Heart right ventricle (tissue), 16 donors: ENCODE measurements around the gene APMAP. TPM values are rescaled to one million over a fixed set of nuclear protein-coding genes. Genes with fewer than 3 reads are reported as not detected.

Experiments used
- ATAC-seq, 8 donors: fragments of 200-7000 bp; cut with Tn5 transposase; one replicate each; pipeline ENCODE4 v1.9.1; 2020; ENCODE audit warnings: mild to moderate bottlenecking in 8 of 8, moderate library complexity in 8 of 8, moderate number of reproducible peaks in 1 of 8
- DNase-seq, 2 donors: peaks; one replicate each; pipeline ENCODE4 v3.0.0-alpha.2; 2020
- H3K27ac ChIP-seq, 10 donors: fragments of 200-600 bp; sonication (generic) in 2 of 10; one replicate each; pipeline versions ENCODE4 v1.5.0 to v1.8.0; 2020 to 2022; ENCODE audit warnings: mild to moderate bottlenecking in 3 of 10
- H3K27me3 ChIP-seq, 7 donors: fragments of 200-600 bp; one replicate each; pipeline ENCODE4 v1.8.0; 2021 to 2022; ENCODE audit warnings: mild to moderate bottlenecking in 2 of 7
- H3K36me3 ChIP-seq, 9 donors: fragments of 200-600 bp; sonication (generic) in 1 of 9; one replicate each; pipeline versions ENCODE4 v1.5.0 to v1.8.0; 2020 to 2022; ENCODE audit warnings: mild to moderate bottlenecking in 2 of 9
- H3K4me1 ChIP-seq, 9 donors: fragments of 200-600 bp; sonication (generic) in 1 of 9; one replicate each; pipeline versions ENCODE4 v1.5.0 to v1.8.0; 2020 to 2022; ENCODE audit warnings: mild to moderate bottlenecking in 4 of 9
- H3K4me3 ChIP-seq, 10 donors: fragments of 200-600 bp; sonication (generic) in 2 of 10; one replicate each; pipeline versions ENCODE4 v1.5.0 to v1.8.0; 2020 to 2022; ENCODE audit warnings: mild to moderate bottlenecking in 7 of 10, moderate library complexity in 2 of 10
- H3K9me3 ChIP-seq, 11 donors: fragments of 200-600 bp in 10 of 11; sonication (generic) in 2 of 11; one replicate each; pipeline versions ENCODE4 v1.5.0 to v1.8.0; 2013 to 2022; ENCODE audit warnings: mild to moderate bottlenecking in 2 of 11, control low read depth in 1 of 11, moderate library complexity in 1 of 11
- WGBS, 2 donors: extraction: QIAGEN DNeasy Blood & Tissue Kit; methylation state at CpG; one replicate each; pipeline ENCODE4 v1.1.7; 2013; ENCODE audit warnings: inconsistent platforms in 1 of 2; 5-methylcytosine and 5-hydroxymethylcytosine counted together
- intact Hi-C, 10 donors: fragments of 100-400 bp; cut with DNase I; formaldehyde crosslinking; loops; one replicate each; pipeline versions ENCODE4 v1.11.1 to v1.14.2; 2022
- polyA plus RNA-seq, 2 donors: library from polyadenylated mRNA; stranded (reverse); fragments of 200-250 nt; gene quantifications; one replicate each; pipeline ENCODE4 v1.2.3, GENCODE V29; 2013
- total RNA-seq, 10 donors: library from RNA; stranded (reverse); fragmentation: NEBNext Ultra II Directional in 3 of 10; extraction: Animal tissue kit (Norgen Biotek cat#: 25700) in 3 of 10; gene quantifications; one replicate each; pipeline versions ENCODE4 v1.2.1 to v1.2.4, GENCODE V29; 2021 to 2023
- TF ChIP-seq, protein P1 (sequence below), 9 donors: fragments of 200-600 bp; sonication (generic) in 2 of 9; IDR thresholded peaks; one replicate each; pipeline versions ENCODE4 v1.5.0 to v1.8.0; 2021 to 2022; ENCODE audit warnings: antibody characterized with exemption in 9 of 9, mild to moderate bottlenecking in 5 of 9, moderate library complexity in 1 of 9
- donor health status: Arrhythmogenic right ventricular cardiomyopathy.
- donor health status: ischemic (EF 13 %, LVEDD 7.1; RV severe dilation, severe dysfunction).
- donor health status: healthy with polysubstance abuse.
- donor health status: DM: no; HTN: yes; CAD: no.
- donor health status: DM: no; HTN: no; CAD: no.
- donor health status: ischemic (EF 25% LVEDD 6.9; RV normal size, moderate dysfunction).
- donor health status: ischemic (EF 25% LVEDD 5.7; RV mildly dilated, moderate dysfunction).
- donor health status: healthy.
- donor health status: DM: yes; HTN: yes; CAD: no.
- donor health status: Ischemic cardiomyopathy.
- donor health status: ischemic (EF 35%, LVEDD 5.7; RV mildly dilated, moderate dysfunction).
- donor health status: nonischemic (EF 11% LVEDD 7.7; RV severe dilation, severe dysfunction).
- donor health status: DM: yes; HTN: yes; CAD: no.
- donor health status: PGD.
- donor health status: ischemic (EF 29% LVEDD 5.4; RV normal size, mild dysfunction).
- donor health status: nonischemic (EF 23%, LVEDD 6.1; RV moderate dilation, normal function).

APMAP gene
- total and polyA plus RNA-seq, 12 donors: 15.3 to 48.5 (median 33.1) TPM

DNA sequence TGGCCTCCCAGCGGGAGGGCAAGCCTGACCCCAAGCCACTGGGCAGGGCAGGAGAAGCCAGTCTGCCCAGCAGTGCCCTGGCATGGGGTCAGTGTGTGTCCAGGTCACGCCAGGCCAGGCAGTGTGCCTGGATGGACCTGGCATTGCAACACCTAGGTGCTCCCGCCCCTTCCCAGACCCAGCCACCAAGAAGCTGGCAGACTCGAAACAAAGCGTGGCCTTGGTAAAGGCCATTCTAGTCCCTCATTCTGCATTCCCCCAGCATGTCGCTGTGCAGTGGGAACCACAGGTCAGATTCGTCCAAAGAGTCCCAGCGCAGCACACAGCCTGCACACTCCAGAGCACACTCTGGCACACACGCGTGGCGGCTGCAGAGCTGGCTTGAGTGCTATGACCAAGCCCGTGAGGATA lies 19.3 kb upstream of the APMAP start:
- Histone ChIP-seq H3K27me3 (no peaks in the 10 kb centered on the region), H3K4me1 (peaks cover 0 to 42% (median 10%) of the 10 kb centered on the region in 9 donors), H3K27ac (peak overlapping the region in 3 of 10 donors; percentile 8 to 43 (median 20)), H3K36me3 (peaks cover 0 to 100% (median 68%) of the 10 kb centered on the region in 9 donors), H3K9me3 (no peaks in the 10 kb centered on the region), H3K4me3 (no peak overlapping the region)
- intact Hi-C loops: no loop called here
- WGBS, 2 donors: 88 to 94% methylated on average over 12 of the region's 12 CpGs
- TF ChIP-seq, protein P1, sequence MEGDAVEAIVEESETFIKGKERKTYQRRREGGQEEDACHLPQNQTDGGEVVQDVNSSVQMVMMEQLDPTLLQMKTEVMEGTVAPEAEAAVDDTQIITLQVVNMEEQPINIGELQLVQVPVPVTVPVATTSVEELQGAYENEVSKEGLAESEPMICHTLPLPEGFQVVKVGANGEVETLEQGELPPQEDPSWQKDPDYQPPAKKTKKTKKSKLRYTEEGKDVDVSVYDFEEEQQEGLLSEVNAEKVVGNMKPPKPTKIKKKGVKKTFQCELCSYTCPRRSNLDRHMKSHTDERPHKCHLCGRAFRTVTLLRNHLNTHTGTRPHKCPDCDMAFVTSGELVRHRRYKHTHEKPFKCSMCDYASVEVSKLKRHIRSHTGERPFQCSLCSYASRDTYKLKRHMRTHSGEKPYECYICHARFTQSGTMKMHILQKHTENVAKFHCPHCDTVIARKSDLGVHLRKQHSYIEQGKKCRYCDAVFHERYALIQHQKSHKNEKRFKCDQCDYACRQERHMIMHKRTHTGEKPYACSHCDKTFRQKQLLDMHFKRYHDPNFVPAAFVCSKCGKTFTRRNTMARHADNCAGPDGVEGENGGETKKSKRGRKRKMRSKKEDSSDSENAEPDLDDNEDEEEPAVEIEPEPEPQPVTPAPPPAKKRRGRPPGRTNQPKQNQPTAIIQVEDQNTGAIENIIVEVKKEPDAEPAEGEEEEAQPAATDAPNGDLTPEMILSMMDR (IDR thresholded peaks at IDR 0.05): no peak
- DNase-seq: no peak
- ATAC-seq: peak in 1 of 8 donors; percentile 52

DNA sequence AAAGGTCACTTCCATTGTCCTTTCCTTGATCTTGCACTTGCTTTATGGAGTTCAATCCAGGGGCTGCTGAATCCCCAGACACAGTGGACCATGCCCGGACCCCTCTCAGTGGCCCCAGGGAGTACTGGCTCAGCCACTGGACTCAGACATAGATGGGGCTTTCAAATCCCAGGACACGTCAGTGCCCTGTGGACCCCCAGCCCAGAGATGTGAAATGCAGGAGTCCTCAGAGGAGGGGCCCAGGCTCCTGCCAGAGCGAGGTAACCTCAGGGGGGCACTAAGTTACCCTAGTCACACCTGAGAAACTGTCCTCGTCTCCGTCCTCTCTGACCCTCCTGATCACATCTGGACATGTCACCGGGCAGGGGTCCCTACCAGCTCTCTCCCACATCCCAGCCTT lies 18.7 kb upstream of the APMAP start:
- TF ChIP-seq, protein P1 (IDR thresholded peaks at IDR 0.05): no peak
- Histone ChIP-seq H3K36me3 (peaks cover 0 to 100% (median 66%) of the 10 kb centered on the region in 9 donors), H3K4me1 (peaks cover 0 to 47% (median 14%) of the 10 kb centered on the region in 9 donors), H3K4me3 (no peak overlapping the region), H3K27me3 (no peaks in the 10 kb centered on the region), H3K27ac (peak overlapping the region in 2 of 10 donors; percentile 20 to 43), H3K9me3 (no peaks in the 10 kb centered on the region)
- DNase-seq (no peak), ATAC-seq (no peak)
- intact Hi-C loops: no loop called here
- 95 to 98% methylated on average over 6 of the region's 6 CpGs for WGBS, 2 donors

DNA sequence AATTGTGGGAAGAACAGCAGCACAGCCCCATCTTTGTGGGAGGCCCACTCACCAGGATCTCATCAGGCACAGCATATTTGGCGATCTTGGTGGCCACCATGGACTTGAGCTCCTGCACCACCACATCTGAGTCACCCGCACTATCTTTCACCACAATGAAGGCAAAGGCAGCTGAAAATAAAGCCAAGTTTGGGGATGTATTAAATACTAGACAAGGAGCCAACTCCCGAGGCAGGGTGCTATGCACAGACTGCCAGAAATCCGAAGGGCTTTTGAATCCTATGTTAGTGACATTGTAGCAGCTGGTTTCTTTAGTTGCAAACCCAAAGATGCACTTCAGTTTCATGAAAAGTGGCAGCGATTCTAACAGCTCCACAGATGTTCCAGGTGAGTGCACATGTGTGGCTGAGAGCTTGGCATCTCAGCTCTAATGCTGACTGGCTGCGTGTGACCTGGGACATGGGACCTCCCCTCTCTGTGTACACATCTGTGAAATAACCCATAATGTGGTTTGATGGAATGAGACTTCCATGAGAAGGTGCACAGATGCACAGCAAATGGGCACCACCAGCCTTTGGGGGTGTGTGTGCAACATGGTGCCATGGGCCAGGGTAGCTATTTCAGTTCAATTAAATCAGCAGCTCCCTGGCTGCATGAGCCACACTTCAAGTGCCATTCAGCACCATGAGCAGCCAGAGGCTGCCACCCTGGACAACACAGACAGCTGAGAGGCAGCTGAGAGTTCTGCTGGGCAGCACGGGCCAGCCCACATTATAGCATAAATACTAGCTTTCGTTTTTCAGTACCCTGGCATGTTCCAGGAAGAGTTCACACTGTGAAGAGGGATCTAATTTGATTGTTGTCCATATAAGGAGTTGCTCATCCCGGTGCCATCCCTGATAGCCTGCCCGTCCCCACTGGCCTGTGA lies 16.9 kb upstream of the APMAP start:
- H3K9me3 ChIP-seq: no peaks in the 10 kb centered on the region
- TF ChIP-seq, protein P1 (IDR thresholded peaks at IDR 0.05): no peak
- ATAC-seq (peak; percentile 54 to 78 (median 63)), DNase-seq (no peak)
- peak overlapping the region in 9 of 10 donors; percentile 24 to 72 (median 53) for H3K27ac ChIP-seq
- H3K27me3 ChIP-seq: no peaks in the 10 kb centered on the region
- H3K4me3 ChIP-seq: no peak overlapping the region
- WGBS, 2 donors: 70 to 74% methylated on average over 10 of the region's 10 CpGs
- H3K4me1 ChIP-seq: peaks cover 0 to 64% (median 18%) of the 10 kb centered on the region in 9 donors
- intact Hi-C loops: no loop called here
- H3K36me3 ChIP-seq: peaks cover 0 to 97% (median 64%) of the 10 kb centered on the region in 9 donors

DNA sequence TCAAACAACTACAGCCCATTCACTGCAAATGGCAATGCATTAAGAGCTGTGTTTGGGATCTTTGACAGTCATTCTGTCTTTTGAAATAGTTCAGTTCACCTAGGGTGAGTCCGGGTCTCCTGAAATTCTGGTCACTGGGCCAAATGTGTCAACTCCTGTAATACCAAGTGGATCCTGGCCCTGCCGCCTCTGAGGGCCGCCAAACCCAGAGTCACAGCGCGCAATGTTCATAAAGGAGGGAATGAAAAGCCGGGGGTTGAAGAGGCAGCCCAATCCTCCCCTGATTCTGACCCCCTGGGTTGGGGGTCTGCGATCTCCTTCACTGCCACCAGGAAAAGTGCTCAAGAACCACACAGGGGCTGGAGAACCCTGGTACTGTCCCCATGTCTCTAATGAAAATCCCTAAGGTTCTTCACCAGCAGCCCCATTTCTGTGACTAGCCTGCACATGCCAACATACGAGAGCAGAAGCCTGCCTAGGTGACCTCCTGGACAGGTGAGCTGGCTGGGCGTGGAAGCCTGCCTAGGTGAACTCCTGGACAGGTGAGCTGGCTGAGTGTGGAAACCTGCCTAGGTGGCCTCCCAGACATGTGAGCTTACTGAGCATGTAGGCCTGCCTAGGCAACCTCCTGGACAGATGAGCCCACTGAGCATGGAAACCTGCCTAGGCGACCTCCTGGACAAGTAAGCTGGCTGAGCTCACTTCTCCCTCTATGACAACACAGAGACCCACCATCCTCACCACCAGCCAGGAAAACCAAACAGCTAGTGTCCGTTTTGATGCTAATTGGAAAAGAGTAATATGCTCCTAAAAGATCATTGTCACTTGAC lies 16.1 kb upstream of the APMAP start:
- WGBS, 2 donors: 81 to 89% methylated on average over 11 of the region's 11 CpGs
- H3K4me1 ChIP-seq: peaks cover 0 to 64% (median 18%) of the 10 kb centered on the region in 9 donors
- TF ChIP-seq, protein P1 (IDR thresholded peaks at IDR 0.05): no peak
- no peaks in the 10 kb centered on the region for H3K27me3 ChIP-seq
- H3K36me3 ChIP-seq: peaks cover 0 to 97% (median 56%) of the 10 kb centered on the region in 9 donors
- no peak overlapping the region for H3K4me3 ChIP-seq
- H3K27ac ChIP-seq: peak overlapping the region in 6 of 10 donors; percentile 4 to 60 (median 24)
- DNase-seq: no peak
- H3K9me3 ChIP-seq: no peaks in the 10 kb centered on the region
- intact Hi-C loops: no loop called here
- ATAC-seq: peak in 1 of 8 donors; percentile 23
